Astrocyte (in vitro differentiated cells and primary cell): Measurements from ENCODE around the gene C11orf24.

Experiments
- CTCF ChIP-seq: IDR thresholded peaks from 2 replicates; pipeline ENCODE4 v1.5.1; 2011; ENCODE audit warnings: low read depth, mild to moderate bottlenecking, inconsistent platforms, low read length, moderate library complexity; ENCODE audit not compliant: insufficient read depth
- EZH2 ChIP-seq: IDR thresholded peaks from 2 replicates; pipeline ENCODE4 v1.6.1; 2012; ENCODE audit warnings: mild to moderate bottlenecking, low read length, inconsistent platforms; ENCODE audit not compliant: insufficient read depth

GRCh38 chr11:68282861-68283230, 11.1 kb upstream of the C11orf24 start:
- TF ChIP-seq CTCF = no peak
- no peak for TF ChIP-seq EZH2
